GOT3 (cell line): ENCODE measurements around the gene CSNK1A1L.

ENCODE experiments used
- DNase-seq: peaks from one replicate; lab custom pipeline; 2025; ENCODE audit warnings: mixed read lengths; lab: John Stamatoyannopoulos, UW

CSNK1A1L gene

DNA sequence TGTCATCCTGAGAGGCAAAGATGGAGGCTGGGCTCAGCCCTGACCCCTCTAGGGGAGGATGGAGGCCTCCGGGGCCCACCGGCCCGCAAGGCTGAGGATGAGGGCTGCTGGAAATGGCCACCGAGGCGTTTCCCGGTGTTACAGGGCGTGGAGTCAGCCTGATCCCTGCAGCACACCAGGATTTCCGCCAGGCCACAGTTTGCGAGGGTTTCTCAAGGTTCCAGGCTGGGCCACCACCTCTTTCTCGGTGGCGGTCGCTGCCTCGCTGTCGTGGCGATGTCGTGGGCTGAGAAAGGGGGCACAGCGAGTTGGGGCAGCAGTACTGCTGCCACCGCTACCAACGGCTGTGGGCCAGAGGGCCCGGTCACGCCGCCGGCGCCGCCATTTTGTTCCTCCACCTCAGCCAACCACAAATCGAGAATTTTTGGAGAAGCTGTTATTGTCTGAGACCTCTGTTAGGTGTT, at the start of gene CSNK1A1L:
CSNK1A1L (minus strand) TSS at position 414 of the 464 bp plus-strand sequence; CDS start at position 6, 408 bp downstream.
- no peak for DNase-seq

DNA sequence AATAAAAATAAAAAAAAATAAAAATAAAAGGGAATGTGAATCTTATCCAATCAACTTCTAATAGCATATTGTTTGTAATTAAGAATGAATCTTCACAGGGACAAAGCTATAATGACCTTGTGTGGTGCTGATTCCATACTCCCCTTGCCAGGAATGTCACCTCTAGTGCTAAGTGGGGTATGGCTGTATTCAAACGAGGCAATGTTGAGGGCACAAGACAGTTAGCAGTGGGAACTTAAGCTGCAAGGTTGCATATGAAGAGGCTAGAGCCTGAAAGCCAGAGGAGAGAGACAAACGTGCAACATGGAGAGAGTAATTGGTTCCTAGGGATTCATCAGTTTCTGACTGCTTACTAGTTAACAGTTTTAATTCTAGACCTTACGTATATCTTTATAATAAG, 43.9 kb upstream of the CSNK1A1L start:
- DNase-seq = no peak

DNA sequence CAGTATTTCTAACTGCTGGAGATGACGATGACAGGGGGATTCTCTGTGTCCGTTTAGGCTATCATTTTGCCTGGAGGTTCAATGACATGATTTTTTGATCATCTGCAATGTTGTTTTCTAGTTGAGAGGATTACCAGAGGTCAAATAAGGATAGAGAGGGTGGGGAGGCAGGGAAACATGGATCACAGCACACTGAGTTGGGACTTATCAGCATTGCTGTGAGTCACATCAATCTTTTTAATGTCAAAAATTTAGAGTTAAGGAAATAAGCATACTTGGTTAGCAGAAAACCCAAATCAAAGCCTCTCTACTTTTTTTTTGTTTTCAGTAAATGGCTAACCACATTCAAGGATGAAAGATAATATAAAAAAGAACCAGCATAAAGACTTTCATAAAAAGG, 43.0 kb upstream of the CSNK1A1L start:
- no peak for DNase-seq

DNA sequence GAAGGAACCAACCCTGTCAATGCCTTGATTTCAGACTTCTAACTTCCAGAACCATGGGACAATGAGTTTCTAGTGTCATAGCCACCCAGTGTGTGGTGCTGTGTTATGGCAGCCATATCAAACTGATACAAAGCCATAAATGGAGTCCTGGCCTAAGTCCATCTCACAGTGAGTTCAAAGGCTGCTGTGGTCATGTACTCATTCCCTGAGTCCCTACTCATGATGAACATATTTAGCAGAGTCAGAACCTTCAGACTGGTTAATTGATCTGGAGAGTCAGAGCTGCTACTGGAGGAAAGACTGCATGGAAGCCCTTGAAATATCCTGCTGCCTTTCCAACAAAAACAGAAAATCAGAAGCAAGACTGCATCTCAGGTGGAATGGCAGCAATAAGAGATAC, 39.2 kb upstream of the CSNK1A1L start:
- DNase-seq = no peak

DNA sequence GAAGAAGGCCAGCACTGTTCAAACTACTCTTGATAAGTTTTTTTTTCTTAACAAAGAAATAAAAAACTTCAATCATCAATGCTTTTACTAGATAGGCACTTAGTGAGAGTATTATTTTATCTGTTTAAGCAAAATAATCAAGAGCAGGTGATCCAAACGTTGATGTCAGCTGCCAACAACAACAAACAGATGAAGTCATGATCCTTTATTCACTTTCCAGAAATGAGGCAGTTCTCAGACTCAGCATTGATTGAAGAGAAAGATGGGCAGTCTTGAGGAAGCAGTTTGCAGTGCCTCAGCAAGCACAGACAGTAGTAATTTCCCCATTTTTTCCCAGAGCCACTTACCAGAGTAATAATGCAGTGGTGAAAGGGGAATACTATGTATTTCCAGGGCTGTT, 38.4 kb upstream of the CSNK1A1L start:
- DNase-seq = no peak

DNA sequence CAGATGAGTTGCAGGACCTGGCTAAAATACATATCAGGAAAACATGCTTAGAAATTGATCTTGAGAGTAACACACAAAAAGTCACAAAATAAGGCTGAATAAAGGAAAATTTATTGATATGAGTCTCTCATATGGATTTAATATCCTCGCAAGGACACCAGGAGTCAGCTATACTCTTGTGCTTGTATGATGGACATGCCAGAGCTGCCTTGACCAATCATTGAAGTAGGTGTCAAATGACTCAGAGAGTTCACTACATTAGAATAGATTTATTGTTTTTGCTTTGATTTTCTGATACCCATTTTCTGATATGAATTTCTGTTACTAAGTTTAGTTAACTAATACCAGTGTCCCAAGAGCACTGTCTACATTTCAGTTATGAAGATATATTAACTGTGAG, 37.4 kb upstream of the CSNK1A1L start:
- DNase-seq = no peak

DNA sequence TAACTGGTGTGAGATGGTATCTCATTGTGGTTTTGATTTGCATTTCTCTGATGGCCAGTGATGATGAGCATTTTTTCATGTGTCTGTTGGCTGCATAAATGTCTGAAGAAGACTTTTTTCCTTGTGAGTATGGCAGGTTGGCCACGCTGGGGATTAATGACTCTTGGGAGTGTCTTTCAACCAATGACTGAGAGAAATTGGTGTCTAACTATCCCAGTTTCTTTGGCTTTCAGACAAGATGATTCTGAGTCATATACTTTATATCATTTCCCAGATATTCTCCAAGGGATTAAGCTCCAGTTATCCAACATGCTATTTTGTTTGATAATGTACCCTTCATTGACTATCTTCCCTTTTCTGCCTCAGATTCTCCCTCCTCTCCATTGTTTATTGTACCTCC, 35.5 kb upstream of the CSNK1A1L start:
- no peak for DNase-seq

DNA sequence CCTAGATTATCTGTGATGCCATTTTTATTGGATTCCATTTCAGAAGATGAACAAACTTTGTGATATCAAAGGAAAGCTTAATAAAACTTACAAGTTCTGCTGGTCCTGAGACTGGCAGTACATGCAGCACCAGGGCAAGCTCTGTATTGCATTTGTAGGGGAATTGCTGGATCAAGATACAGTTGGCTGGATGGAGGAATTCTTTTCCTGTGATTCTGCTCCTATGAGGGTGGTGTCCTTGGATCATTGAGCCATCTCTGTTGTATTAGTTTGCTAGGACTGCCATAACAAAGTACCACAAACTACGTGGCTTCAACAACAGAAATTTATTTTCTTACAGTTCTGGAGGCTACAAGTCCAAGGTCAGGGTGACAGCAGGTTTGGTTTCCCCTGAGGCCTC, 33.9 kb upstream of the CSNK1A1L start:
- no peak for DNase-seq

DNA sequence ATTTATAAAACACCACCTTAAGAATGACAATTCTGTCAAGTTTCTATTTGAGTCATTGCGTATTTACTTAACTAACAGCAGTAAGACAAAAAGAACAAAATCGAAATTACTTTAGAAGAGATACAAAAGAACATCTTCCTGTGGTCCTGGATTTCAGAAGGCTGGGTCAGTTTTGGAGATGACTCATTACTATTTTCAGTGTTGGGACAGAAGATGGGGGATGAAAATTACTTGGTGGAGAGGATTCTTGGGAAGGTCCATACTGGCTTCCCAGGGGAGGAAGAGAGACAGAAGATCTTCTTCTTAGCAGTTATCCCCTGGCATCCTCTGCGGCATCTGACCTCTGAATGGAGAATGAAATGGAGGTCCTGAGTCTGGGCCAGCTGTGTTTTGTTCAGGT, 33.5 kb upstream of the CSNK1A1L start:
- DNase-seq = no peak

DNA sequence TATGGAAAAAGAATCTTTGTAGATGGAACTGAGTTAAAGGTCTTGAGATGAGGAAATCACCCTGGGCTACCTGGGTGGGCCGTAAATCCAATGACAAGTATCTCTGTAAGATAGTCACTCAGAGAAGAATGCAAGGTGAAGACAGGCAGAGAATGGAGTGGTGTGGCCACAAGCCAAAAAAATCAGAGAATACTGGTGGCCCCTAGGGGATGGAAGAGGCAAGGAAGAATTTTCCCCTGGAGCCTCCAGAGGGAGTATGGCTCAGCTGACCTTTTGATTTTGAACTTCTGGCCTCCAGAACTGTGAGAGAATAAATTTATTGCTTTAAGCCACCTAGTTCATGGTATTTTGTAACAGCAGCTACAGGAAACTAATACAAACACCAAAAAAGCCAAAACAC, 32.7 kb upstream of the CSNK1A1L start:
- DNase-seq = no peak

DNA sequence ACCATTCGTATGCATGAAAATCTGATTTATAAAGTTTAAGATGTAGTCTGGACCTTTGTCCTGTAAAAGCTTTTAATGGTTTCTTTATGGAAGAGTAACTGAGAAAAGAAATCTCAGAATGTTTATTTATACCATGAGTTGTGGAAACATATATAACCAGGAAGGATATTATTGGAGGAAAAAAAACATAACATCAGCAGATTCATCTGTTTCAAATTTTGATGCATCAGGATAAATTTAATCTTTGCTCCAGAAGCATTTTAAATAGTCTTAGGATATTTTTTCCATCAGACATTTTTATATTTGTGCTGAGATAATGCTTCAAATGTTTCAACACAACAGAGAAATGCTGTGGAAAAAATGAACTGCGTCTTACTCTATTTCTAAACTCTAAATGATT, 31.2 kb upstream of the CSNK1A1L start:
- DNase-seq = no peak

DNA sequence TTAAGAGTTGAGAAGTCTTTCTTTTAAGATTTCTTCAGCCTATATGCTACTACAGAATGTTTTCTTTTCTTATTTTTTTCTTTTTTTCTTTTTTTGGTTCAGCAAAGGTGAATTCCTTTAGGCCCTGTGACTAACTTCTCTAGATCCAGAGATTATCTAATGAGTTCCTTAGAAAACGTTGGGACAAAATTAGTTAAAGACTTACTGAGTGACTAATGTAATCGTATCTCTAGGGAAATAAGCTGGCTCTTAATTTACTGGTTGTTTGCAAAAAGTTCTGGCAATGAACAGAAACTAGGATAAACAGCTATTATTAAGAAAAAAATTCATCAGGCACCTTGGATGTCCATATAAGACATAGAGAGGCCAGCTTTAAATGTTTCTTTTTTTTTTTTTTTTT, 30.7 kb upstream of the CSNK1A1L start:
- no peak for DNase-seq

DNA sequence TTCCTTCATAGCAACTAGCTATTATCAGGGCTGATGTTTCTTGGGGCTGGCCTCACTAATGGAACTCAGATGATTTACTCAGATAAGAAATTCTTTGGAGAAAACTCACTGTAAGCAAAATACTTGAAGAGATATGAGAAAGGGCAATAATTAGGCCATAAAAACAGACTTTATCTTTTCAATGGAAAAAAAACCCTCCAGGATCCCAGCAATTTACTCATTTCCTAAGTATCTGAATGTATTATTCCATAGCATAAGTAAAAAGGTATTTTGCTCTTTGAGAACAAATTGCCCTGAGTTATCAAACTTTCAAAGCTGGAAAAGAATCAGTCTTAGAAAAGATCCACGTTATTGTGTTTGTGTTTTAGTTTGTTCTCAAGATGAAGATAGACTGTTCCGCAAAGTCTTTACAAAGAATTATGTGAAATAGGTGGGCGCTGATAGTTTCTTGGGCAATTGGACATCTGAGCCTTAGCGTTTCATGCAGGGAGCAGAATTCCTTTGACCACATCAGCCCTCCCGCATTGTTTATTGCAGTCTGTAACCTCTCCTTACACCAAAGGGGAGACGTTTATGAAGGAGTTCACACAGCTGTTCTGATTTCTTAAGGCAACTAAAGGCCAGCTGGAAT, 29.1 kb upstream of the CSNK1A1L start:
- DNase-seq = no peak

DNA sequence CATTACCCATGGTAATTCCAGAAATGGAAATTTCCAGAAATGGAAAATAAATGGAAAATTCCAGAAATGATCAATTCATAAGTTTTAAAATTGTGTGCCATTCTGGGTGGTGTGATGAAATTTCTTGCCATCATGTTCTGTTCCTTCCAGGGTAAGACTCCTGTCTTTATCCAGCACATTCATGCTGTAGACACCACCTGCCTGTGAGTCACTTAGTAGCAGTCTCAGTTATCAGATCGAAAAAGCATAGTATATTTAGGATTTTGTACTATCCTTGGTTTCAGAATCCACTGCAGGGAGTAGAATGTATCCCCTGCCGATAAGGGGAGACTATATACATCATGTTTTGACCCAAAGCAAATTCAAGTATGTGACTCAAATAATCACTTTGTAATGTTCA, 26.7 kb upstream of the CSNK1A1L start:
- no peak for DNase-seq

DNA sequence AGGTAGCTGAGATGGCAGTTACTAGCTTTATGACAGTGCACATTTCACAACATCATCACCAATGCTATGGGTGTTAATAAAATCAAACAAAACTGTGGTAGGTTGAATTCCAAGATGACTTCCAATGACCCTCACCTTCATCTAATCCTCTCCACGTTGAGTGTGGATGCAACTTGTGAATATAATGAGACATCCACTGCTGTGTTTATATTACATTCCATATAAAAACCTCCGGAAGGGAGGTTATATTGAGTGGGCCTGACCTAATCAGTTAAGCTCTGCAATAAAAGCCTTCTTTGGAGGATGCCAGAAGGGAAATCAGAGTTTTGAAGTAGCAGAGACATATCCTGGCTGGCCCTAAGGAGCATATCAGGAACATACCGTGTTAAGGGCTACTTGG, 25.6 kb upstream of the CSNK1A1L start:
- no peak for DNase-seq

DNA sequence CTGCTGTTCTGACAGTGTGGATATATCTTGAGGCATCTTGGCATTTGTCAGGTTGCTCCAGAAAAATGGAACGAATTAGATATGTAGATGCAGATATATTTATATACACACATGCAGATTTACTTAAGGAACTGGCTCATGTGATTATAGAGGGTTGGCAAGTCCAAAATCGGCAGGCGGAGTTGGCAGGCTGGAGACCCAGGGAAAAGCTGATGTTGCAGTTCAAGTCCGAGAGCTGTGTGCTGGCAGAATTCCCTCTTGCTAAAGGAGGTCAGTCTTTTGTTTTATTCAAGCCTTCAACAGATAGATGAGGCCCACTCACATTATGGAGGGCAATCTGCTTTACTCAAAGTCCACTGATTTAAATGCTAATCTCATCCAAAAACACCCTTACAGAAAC, 24.4 kb upstream of the CSNK1A1L start:
- no peak for DNase-seq

DNA sequence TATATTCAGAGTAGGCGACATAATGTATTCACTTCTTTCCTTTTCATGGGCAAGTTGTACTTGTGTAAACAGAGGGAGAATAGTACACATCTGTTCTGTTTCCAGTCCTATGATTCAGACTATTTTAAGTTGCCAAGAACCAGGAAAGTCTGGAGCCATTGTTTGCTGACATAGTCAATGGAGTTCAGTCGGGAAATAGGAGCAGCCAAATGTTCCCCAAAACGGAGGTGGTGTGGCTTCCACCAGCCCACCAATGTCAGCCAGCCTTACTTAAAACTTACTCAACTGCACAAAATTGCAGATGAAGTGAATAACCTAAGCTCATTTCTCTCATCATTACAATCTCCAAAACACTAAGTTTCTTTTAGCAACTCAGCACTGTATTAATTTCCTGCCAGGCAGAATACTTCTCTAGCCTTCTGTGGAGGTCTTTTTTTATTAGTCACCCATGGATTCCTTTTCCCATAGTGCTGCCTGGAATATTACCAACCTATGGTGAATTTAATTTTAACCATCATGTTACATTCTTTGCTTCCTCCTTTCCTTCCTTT, 22.3 kb upstream of the CSNK1A1L start:
- no peak for DNase-seq

DNA sequence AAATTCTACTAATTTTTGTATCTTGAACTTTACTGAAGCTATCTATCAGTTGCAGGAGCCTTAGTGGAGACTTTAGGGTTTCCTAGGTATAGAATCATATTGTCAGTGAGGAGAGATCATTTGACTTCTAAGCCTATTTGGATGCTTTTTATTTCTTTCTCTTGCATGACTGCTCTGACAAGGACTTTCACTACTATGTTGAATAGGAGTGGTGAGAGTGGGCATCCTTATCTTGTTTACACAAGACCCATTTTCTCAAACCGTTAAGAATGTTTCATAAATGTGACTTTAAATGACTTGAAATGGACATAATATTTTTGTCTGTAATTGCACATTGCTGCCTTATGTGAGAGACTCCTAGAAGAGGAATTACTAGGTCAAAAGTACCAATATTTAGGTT, 17.9 kb upstream of the CSNK1A1L start:
- DNase-seq = no peak

DNA sequence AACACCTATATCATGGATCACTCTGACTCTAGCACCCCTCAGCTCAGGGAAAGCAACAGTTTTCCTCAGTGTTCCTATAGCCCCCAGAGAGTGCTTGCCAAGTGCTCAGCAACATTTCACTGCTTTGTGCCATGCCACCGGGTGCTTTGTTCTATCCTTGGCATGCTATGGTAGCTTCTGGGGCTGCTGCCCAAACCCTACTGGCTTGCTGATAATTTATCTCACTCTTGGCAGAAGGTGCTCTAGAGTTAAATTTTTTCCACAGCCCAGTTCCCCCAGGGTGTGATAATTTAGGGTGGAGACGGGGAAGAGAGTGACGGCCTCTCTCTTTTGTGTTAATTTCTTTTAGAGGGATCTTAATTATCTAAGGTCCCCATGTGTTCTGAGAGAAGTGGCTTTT, 12.6 kb upstream of the CSNK1A1L start:
- no peak for DNase-seq

DNA sequence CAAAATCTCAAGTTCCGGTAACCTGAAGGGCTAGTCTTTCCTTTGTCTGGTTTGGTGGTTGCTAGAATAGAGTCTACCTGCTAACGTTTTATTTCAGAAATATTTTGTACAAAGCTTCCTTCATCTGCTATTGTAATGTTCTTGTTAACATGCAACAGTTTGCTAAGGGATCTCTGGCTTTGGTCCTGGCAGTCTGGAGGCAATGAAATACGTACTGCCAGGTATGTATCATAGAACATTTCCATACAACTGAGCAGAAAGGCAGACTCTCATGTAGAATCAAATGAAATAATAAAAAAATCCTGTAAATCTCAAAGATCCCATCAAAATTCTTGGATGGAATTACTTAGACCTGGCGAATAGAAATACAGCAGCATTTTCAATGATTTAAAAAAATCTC, 8.8 kb upstream of the CSNK1A1L start:
- no peak for DNase-seq

DNA sequence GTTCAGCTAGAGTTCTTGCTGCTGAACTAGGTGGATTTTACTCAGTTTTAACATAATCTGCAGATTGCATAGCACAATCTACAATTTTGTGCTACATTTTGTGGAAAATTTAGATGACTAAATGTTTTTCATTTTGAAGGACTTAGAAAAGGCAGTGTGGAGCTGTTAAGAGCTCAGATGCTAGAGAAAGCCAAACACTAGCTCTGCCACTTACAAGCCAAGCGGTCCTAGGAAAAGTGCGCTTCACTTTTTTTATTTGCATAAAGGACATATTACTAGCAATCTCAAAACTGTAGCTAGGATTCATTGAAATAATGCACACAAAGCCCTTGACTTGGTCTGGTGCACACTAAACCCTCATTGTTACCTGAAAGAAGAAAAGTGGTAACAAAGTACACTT, 8.1 kb upstream of the CSNK1A1L start:
- DNase-seq = no peak

DNA sequence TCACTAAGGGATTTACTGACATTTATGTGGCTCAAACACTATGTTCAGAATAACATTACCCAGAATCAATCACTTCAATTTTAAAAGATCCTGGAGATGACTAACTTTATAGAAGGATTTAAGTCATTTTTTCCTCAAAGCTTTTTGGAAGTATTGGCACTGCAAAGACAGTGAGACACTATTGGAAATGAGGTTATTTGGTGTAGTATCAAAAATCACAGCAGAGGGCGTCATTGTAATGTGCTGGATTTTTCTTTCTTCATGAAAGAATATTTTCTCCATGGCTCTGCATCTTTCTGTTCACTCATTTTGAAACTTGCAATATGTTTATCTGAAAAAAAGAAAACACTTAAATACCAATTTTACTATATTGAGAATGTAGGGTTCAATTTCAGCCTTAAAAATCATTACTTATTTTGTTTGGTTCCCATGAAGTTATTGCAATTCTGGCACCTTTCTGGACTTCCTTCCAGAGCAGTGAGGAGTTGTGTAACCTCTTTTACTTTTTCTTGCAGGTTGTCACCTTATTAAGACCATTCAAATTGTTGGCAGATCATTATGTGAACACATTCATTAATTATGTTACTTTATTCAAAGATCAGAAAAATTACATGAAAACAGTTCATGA, 3.7 kb upstream of the CSNK1A1L start:
- DNase-seq = no peak

DNA sequence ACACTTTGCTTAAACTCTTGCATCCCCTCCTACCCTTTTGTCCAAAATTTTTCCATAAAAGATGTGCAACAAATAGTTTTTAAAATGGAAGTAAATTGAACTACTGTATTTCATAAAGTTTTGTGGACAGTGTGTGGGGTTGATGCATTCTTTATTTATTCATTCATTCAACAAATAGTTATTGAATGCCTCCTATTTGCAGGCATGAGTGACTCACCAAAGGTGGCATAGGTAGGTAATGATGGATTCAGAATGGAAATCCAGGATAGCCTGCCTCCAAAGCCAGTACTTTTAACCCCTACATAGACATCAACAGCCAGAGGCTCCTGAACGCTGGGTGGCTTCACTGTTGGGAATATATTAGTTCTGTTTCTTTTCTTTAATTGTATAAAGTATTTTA, 2.4 kb upstream of the CSNK1A1L start:
- no peak for DNase-seq

DNA sequence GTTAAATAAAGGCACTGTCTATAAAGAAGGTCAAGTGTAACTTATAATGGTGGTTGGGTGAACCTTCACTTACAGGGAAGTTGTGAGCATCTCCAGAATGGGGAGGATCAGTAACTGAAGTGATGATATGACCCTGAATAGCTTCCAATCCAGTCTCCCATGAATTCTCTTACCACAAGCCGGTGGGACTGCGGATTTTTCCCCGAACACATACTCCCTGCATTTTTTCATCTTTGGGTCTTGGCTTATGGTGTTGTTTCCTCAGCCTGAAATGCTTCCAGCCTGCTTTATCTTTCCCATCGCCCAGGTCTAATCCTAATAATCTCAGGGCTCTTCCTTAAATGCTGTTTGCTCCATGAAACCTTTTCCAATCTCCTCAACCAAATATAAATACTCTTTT, 2.0 kb upstream of the CSNK1A1L start:
- DNase-seq = no peak
